ENCODE measurements around the gene ZFP36.

ZFP36 gene

DNA sequence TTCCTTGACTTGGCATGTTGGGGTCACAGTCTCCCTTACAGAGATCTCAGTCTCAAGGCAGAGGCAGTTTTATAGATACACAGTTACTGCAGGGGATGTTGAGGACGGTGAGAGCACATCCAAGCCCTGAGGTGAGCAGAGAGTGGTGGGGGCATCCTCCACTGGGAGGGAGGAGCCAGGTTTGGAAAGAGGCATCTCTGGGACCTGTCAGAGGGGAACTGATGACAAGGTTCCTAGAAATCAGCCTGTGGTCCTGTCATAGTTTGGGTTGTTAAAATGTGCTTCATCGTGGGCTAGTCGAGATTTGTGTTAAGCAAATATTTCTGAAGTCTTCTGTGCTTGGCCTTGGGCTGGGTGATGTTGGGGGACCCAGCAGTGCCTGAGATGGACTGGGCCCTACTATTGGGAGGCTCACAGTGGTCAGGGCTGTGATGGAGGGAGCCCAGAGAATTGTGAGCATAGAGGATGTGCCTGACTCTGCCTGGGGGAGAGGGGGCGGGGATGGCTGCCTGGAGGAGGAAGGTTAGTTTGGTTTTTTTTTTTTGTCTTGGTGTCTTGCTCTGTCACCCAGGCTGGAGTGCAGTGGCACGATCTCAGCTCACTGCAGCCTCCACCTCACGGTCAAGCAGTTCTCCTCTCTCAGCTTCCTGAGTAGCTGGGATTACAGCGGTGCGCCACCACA is 42.6 kb downstream of the ZFP36 start:
- TF ChIP-seq GATA3 (IDR thresholded peaks at IDR 0.05; ENCODE audit: low read depth, low read length) (no peak), GATA2 (IDR thresholded peaks at IDR 0.05; ENCODE audit: low read depth, low read length) (no peak)

Measured in SH-SY5Y (cell line).